ENCODE measurements around the gene MCIDAS.

Gene MCIDAS

GRCh38 chr5:55175781-55176175 is 51.3 kb downstream of the MCIDAS start:
- no peak overlapping the region for H3K4me3 ChIP-seq (replicated peaks; ENCODE audit: low read depth, low read length)
- TF ChIP-seq CTCF (IDR thresholded peaks at IDR 0.05; ENCODE audit: low read length, missing control alignments) = no peak

GRCh38 chr5:55173687-55174230 is 53.4 kb downstream of the MCIDAS start:
- TF ChIP-seq CTCF (IDR thresholded peaks at IDR 0.05; ENCODE audit: low read length, missing control alignments) = no peak
- peak overlapping the region; percentile 50 for H3K4me3 ChIP-seq (replicated peaks; ENCODE audit: low read depth, low read length)
- DNase-seq (ENCODE audit: low read depth) = no peak

More at GRCh38 chr5:55175781-55176175, 51.3 kb downstream of the MCIDAS start:
- DNase-seq (ENCODE audit: low read depth) = no peak

GRCh38 chr5:55172937-55173686 is 54.0 kb downstream of the MCIDAS start, which contains the start of gene CDC20B:
Gene CDC20B, minus strand, starts transcription at chr5:55173177. Its CDS starts 177 bp downstream, at chr5:55173000.
- peak within 1 kb of the TSS; percentile 55 for H3K4me3 ChIP-seq (replicated peaks; ENCODE audit: low read depth, low read length)
- no peak for TF ChIP-seq CTCF (IDR thresholded peaks at IDR 0.05; ENCODE audit: low read length, missing control alignments)
- DNase-seq (ENCODE audit: low read depth) = peak; percentile 65

GRCh38 chr5:55172051-55172899 is 54.8 kb downstream of the MCIDAS start:
- peak; percentile 86 for DNase-seq (ENCODE audit: low read depth)
- peak; percentile 89 for TF ChIP-seq CTCF (IDR thresholded peaks at IDR 0.05; ENCODE audit: low read length, missing control alignments)
- peak overlapping the region; percentile 55 for H3K4me3 ChIP-seq (replicated peaks; ENCODE audit: low read depth, low read length)

GRCh38 chr5:55171471-55171870 is 55.6 kb downstream of the MCIDAS start:
- H3K4me3 ChIP-seq (replicated peaks; ENCODE audit: low read depth, low read length) = no peak overlapping the region
- no peak for DNase-seq (ENCODE audit: low read depth)
- TF ChIP-seq CTCF (IDR thresholded peaks at IDR 0.05; ENCODE audit: low read length, missing control alignments) = no peak
